ENCODE data around the gene PSG5.
A peak's percentile ranks its signal among the peaks of the same experiment; 100 is the strongest.
"Not testable (repeated sequence)": the region's sequence is repeated elsewhere in the genome, so short reads cannot be mapped to it uniquely, and the experiment has no call there.

Gene PSG5

GRCh38 chr19:43186311-43186935, at the start of gene PSG5:
TSS of gene PSG5 (minus strand) at chr19:43186536. CDS start at chr19:43186405, 131 bp downstream.
- not testable (repeated sequence) for DNase-seq (ENCODE audit: low read depth)

GRCh38 chr19:43235686-43236085, 49.4 kb upstream of the PSG5 start:
- DNase-seq (ENCODE audit: low read depth) = peak; percentile 74

- DNase-seq (ENCODE audit: low read depth) = peak; percentile 71
These were observed 43.0 kb upstream of the PSG5 start for GRCh38 chr19:43229315-43229714.

- DNase-seq (ENCODE audit: low read depth) = peak; percentile 18
These were observed 42.4 kb upstream of the PSG5 start for GRCh38 chr19:43228730-43229129.

- not testable (repeated sequence) for DNase-seq (ENCODE audit: low read depth)
These were observed 40.6 kb upstream of the PSG5 start for GRCh38 chr19:43226986-43227385.

- DNase-seq (ENCODE audit: low read depth) = no peak
These were observed 38.5 kb upstream of the PSG5 start for GRCh38 chr19:43224855-43225253.

- DNase-seq (ENCODE audit: low read depth) = peak; percentile 77
These were observed 38.0 kb upstream of the PSG5 start for GRCh38 chr19:43224201-43224854.

GRCh38 chr19:43221891-43222290, 35.6 kb upstream of the PSG5 start:
- not testable (repeated sequence) for DNase-seq (ENCODE audit: low read depth)

GRCh38 chr19:43219136-43219535, 32.8 kb upstream of the PSG5 start:
- DNase-seq (ENCODE audit: low read depth) = not testable (repeated sequence)

GRCh38 chr19:43215881-43216280, 29.5 kb upstream of the PSG5 start:
- DNase-seq (ENCODE audit: low read depth) = not testable (repeated sequence)

- no peak for DNase-seq (ENCODE audit: low read depth)
These were observed 21.7 kb upstream of the PSG5 start for GRCh38 chr19:43207991-43208390.

- not testable (repeated sequence) for DNase-seq (ENCODE audit: low read depth)
These were observed 20.8 kb upstream of the PSG5 start for GRCh38 chr19:43207174-43207573.

- not testable (repeated sequence) for DNase-seq (ENCODE audit: low read depth)
These were observed 19.3 kb upstream of the PSG5 start, which contains the start of gene PSG4 for GRCh38 chr19:43205471-43206105. TSS of gene PSG4 (minus strand) at chr19:43205638. CDS start at chr19:43205536, 102 bp downstream.

- not testable (repeated sequence) for DNase-seq (ENCODE audit: low read depth)
These were observed 17.3 kb upstream of the PSG5 start for GRCh38 chr19:43203611-43204010.

GRCh38 chr19:43201891-43202290, 15.6 kb upstream of the PSG5 start:
- DNase-seq (ENCODE audit: low read depth) = peak; percentile 8

- DNase-seq (ENCODE audit: low read depth) = peak; percentile 74
These were observed 15.0 kb upstream of the PSG5 start for GRCh38 chr19:43201337-43201801.

GRCh38 chr19:43198686-43199419, 12.5 kb upstream of the PSG5 start:
- peak; percentile 19 for DNase-seq (ENCODE audit: low read depth)

GRCh38 chr19:43197666-43198397, 11.5 kb upstream of the PSG5 start:
- DNase-seq (ENCODE audit: low read depth) = not testable (repeated sequence)

GRCh38 chr19:43194397-43194796, 8.1 kb upstream of the PSG5 start:
- not testable (repeated sequence) for DNase-seq (ENCODE audit: low read depth)

GRCh38 chr19:43192381-43193155, 6.2 kb upstream of the PSG5 start:
- not testable (repeated sequence) for DNase-seq (ENCODE audit: low read depth)

- DNase-seq (ENCODE audit: low read depth) = peak; percentile 19
These were observed 1.8 kb upstream of the PSG5 start for GRCh38 chr19:43188092-43188491.

Measured in ELR (cell line).